Measurements from ENCODE around the gene TMEM218. TPM values are rescaled to one million over a fixed set of nuclear protein-coding genes. Genes with fewer than 3 reads are reported as not detected.

Gene TMEM218
- total RNA-seq, 4 donors from 2014 or later: 2.6 to 18.2 (median 10.6) TPM

DNA sequence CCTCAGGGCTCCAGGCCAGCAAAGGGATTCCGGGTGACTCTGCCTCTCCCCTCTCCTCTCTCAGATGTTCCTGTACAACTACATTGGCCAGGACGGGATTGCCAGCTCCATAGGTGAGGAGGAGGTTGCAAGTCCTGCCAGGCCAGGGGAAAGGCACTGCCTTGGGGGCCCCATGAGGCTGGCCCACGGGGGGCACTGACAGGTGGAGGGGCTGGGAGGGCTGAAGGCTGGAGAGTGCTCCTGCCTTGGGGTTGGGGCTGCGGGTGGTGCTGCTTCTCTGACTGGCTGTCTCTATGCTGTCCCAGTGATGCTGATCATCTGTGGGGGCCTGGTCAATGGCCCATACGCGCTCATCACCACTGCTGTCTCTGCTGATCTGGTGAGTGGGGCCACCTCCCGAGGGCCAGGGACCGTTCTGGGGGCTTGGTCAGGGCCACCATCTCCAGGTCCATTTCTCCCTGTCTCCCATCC lies 26.6 kb downstream of the TMEM218 start:
- 78% methylated on average over 8 of the region's 8 CpGs; no CpG with 5 or more reads in 1 of the 2 donors for WGBS, 2 donors (ENCODE audit: low coverage in 1 of 2)
- Histone ChIP-seq H3K27ac (no peak overlapping the region), H3K9me3 (no peaks in the 10 kb centered on the region), H3K36me3 (no peaks in the 10 kb centered on the region), H3K4me3 (no peak overlapping the region), H3K27me3 (no peaks in the 10 kb centered on the region), H3K4me1 (no peaks in the 10 kb centered on the region)
- DNase-seq: no peak
- in situ Hi-C loops (cut with MboI; ENCODE audit: low pct_ligation_motif_present in 1 of 4, low pct_unique_long_range_greater_than_20kb in 1 of 4, low sequenced_read_pairs in 3 of 4) (loop anchor here in 1 of 4 donors (10.0 kb wide), 1 partner anchor 60 kb away; no protein-coding TSS in a partner anchor), intact Hi-C loops (cut with DNase I; ENCODE audit: low total_unique reads) (no loop called here)
- TF ChIP-seq, protein P1, sequence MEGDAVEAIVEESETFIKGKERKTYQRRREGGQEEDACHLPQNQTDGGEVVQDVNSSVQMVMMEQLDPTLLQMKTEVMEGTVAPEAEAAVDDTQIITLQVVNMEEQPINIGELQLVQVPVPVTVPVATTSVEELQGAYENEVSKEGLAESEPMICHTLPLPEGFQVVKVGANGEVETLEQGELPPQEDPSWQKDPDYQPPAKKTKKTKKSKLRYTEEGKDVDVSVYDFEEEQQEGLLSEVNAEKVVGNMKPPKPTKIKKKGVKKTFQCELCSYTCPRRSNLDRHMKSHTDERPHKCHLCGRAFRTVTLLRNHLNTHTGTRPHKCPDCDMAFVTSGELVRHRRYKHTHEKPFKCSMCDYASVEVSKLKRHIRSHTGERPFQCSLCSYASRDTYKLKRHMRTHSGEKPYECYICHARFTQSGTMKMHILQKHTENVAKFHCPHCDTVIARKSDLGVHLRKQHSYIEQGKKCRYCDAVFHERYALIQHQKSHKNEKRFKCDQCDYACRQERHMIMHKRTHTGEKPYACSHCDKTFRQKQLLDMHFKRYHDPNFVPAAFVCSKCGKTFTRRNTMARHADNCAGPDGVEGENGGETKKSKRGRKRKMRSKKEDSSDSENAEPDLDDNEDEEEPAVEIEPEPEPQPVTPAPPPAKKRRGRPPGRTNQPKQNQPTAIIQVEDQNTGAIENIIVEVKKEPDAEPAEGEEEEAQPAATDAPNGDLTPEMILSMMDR (IDR thresholded peaks at IDR 0.05): no peak
- TF ChIP-seq POLR2A (IDR thresholded peaks at IDR 0.05) (no peak), EP300 (IDR thresholded peaks at IDR 0.05; ENCODE audit: low read depth) (no peak), POLR2AphosphoS5 (IDR thresholded peaks at IDR 0.05) (no peak)

DNA sequence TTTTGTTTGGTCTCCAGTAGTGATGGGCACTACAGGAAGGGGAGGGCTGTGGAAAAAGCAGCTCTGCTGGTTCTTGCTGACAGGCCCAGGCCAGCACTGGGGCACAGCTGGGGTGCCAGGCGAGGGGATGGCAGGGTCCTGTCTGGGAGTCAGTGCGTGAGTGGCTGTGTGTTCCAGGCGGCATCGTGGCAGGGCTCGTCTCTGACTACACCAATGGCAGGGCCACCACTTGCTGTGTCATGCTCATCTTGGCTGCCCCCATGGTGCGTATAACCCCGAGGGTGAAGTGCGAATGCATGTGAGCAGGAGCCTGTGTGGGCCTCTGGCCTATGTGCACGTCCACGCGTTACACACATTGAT lies 27.4 kb downstream of the TMEM218 start:
- H3K9me3 ChIP-seq: no peaks in the 10 kb centered on the region
- no peaks in the 10 kb centered on the region for H3K27me3 ChIP-seq
- no peak for DNase-seq
- WGBS, 2 donors (ENCODE audit: low coverage in 1 of 2): 80 to 89% methylated on average over 3 to 11 of the region's 11 CpGs
- H3K36me3 ChIP-seq: no peaks in the 10 kb centered on the region
- no peak overlapping the region for H3K27ac ChIP-seq
- H3K4me1 ChIP-seq: no peaks in the 10 kb centered on the region
- TF ChIP-seq, protein P1 (IDR thresholded peaks at IDR 0.05): no peak
- TF ChIP-seq POLR2AphosphoS5 (IDR thresholded peaks at IDR 0.05): no peak
- no peak for TF ChIP-seq EP300 (IDR thresholded peaks at IDR 0.05; ENCODE audit: low read depth)
- TF ChIP-seq POLR2A (IDR thresholded peaks at IDR 0.05): no peak
- no peak overlapping the region for H3K4me3 ChIP-seq
- intact Hi-C loops (cut with DNase I; ENCODE audit: low total_unique reads) (no loop called here), in situ Hi-C loops (cut with MboI; ENCODE audit: low pct_ligation_motif_present in 1 of 4, low pct_unique_long_range_greater_than_20kb in 1 of 4, low sequenced_read_pairs in 3 of 4) (loop anchor here in 1 of 4 donors (10.0 kb wide), 1 partner anchor 61 kb away; no protein-coding TSS in a partner anchor)

DNA sequence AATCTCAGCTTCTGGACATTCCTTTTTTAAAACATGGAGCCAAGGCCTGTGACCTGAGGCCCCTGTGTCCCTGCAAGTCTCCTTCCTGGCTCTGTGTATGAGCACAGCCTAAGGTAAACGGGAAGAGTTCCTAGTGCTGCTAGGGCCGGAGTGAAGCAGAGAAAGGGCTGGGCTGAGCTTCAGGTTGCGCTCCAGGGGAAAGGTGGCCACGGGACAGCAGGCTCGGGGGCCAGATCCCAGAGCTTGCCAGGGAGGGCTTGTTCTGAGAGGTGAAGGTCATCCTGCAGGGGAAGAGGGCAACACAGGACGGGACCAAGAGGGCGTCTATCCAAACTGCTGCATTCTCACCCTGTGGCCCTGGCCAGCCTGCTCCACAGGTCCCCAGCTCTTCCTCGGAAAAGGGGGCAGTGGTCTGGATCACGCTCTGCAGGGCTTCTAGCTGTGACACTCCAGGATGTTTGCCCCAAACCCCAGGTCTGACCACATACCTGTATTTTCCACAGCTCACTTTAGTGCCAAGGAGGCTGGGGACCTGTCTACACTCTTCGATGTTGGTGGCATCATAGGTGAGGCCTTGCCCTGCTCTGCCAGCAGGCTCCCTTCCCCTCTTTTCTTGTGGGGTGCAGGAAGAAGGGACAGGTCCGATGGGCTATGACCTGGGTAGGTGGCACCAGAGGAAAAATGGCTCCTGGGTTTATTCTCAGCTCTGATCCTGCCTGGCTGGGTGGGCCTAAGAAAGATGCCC lies 27.9 kb downstream of the TMEM218 start:
- H3K4me1 ChIP-seq: no peaks in the 10 kb centered on the region
- in situ Hi-C loops (cut with MboI; ENCODE audit: low pct_ligation_motif_present in 1 of 4, low pct_unique_long_range_greater_than_20kb in 1 of 4, low sequenced_read_pairs in 3 of 4) (loop anchor here in 1 of 4 donors (10.0 kb wide), 1 partner anchor 61 kb away; no protein-coding TSS in a partner anchor), intact Hi-C loops (cut with DNase I; ENCODE audit: low total_unique reads) (no loop called here)
- WGBS, 2 donors (ENCODE audit: low coverage in 1 of 2): 71 to 100% methylated on average over 1 to 11 of the region's 11 CpGs
- H3K4me3 ChIP-seq: no peak overlapping the region
- H3K36me3 ChIP-seq: no peaks in the 10 kb centered on the region
- no peak for DNase-seq
- H3K27me3 ChIP-seq: no peaks in the 10 kb centered on the region
- TF ChIP-seq, protein P1 (IDR thresholded peaks at IDR 0.05): no peak
- H3K9me3 ChIP-seq: no peaks in the 10 kb centered on the region
- H3K27ac ChIP-seq: no peak overlapping the region

DNA sequence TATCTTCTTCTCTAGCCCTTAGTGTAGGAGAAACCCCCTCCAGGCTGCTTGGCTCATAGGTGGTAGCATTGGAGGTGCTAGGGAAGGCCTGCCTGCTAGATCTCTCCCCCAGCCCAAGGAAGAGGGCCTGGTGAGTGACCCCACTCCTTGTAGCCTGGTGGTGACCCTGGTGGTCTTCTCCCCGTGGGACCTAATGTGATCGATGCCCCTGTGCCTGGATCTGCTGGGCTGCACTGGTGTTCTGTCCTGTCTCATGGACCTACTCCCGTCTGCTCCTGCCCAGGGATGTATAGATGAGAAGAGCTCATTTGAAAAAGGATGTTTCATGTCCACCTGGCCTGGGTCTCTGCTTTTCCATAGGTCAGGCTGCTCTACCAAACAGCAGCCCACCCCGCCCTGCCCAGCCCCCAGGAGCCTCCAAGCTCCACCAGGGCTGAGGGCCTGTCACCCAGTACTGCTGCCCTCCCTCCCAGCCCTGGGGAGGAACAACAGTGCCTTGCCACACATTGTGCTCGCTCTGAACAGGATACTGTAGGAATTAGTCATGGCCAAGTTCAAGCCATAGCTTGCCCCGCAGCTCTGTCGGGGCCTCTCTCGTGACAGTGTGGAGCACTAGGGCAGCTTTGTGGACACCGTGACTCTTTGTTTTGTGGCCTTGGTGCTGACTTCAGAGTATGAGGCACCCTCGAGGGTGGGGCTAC lies 28.7 kb downstream of the TMEM218 start:
- intact Hi-C loops (cut with DNase I; ENCODE audit: low total_unique reads) (no loop called here), in situ Hi-C loops (cut with MboI; ENCODE audit: low pct_ligation_motif_present in 1 of 4, low pct_unique_long_range_greater_than_20kb in 1 of 4, low sequenced_read_pairs in 3 of 4) (loop anchor here in 1 of 4 donors (10.0 kb wide), 1 partner anchor 62 kb away; no protein-coding TSS in a partner anchor)
- Histone ChIP-seq H3K9me3 (no peaks in the 10 kb centered on the region), H3K36me3 (no peaks in the 10 kb centered on the region), H3K27me3 (no peaks in the 10 kb centered on the region), H3K27ac (no peak overlapping the region), H3K4me1 (no peaks in the 10 kb centered on the region), H3K4me3 (no peak overlapping the region)
- TF ChIP-seq, protein P1 (IDR thresholded peaks at IDR 0.05): no peak
- TF ChIP-seq EP300 (IDR thresholded peaks at IDR 0.05; ENCODE audit: low read depth): no peak
- TF ChIP-seq POLR2AphosphoS5 (IDR thresholded peaks at IDR 0.05): no peak
- no peak for TF ChIP-seq POLR2A (IDR thresholded peaks at IDR 0.05)
- 76% methylated on average over 10 of the region's 10 CpGs; no CpG with 5 or more reads in 1 of the 2 donors for WGBS, 2 donors (ENCODE audit: low coverage in 1 of 2)
- no peak for DNase-seq

All from transverse colon (tissue), 4 donors.